Neutrophil (primary cell): ENCODE data around the gene NOX5.

ENCODE experiments used
- H3K27ac ChIP-seq: fragments of 200-600 bp; sonication (generic); 2 replicates; pipeline ENCODE4 v1.5.1; 2016; ENCODE audit warnings: mild to moderate bottlenecking, moderate library complexity
- H3K27me3 ChIP-seq: fragments of 200-600 bp; sonication (generic); 2 replicates; pipeline ENCODE4 v1.6.0; 2016; ENCODE audit warnings: mild to moderate bottlenecking
- H3K36me3 ChIP-seq: fragments of 200-600 bp; sonication (generic); 2 replicates; pipeline ENCODE4 v1.5.1; 2017
- H3K4me1 ChIP-seq, 2 experiments: fragments of 200-600 bp in 1 of 2; sonication (generic) in 1 of 2; 1 replicate in 1 of 2; 2 replicates in 1 of 2; pipeline versions ENCODE4 v1.5.1 to v1.6.1; 2013 to 2016; ENCODE audit warnings: low read depth in 1 of 2, low read length in 1 of 2, mild to moderate bottlenecking in 1 of 2, moderate library complexity in 1 of 2; ENCODE audit not compliant: control insufficient read depth in 1 of 2, insufficient read depth in 1 of 2
- H3K4me3 ChIP-seq, 2 experiments: fragments of 200-600 bp in 1 of 2; sonication (generic) in 1 of 2; 1 replicate in 1 of 2; 2 replicates in 1 of 2; pipeline ENCODE4 v1.5.1; 2013 to 2016; ENCODE audit warnings: low read depth in 1 of 2, low read length in 1 of 2, mild to moderate bottlenecking in 1 of 2, moderate library complexity in 1 of 2
- H3K9me3 ChIP-seq: fragments of 200-600 bp; sonication (generic); 2 replicates; pipeline ENCODE4 v1.5.1; 2016
- CTCF ChIP-seq: fragments of 200-600 bp; sonication (generic); IDR thresholded peaks from 2 replicates; pipeline ENCODE4 v1.5.1; 2016; ENCODE audit warnings: antibody characterized with exemption

The NOX5 gene

GRCh38 chr15:69096626-69097025 is 82.1 kb downstream of the NOX5 start:
- Histone ChIP-seq H3K9me3 (no peaks in the 10 kb centered on the region), H3K4me3 (no peak overlapping the region), H3K27me3 (peaks cover 9% of the 10 kb centered on the region)

GRCh38 chr15:69098771-69099170 is 84.3 kb downstream of the NOX5 start:
- TF ChIP-seq CTCF, result no peak
- Histone ChIP-seq H3K4me1 (no peaks in the 10 kb centered on the region), H3K36me3 (no peaks in the 10 kb centered on the region), H3K9me3 (no peaks in the 10 kb centered on the region), H3K27me3 (no peaks in the 10 kb centered on the region), H3K4me3 (no peak overlapping the region), H3K27ac (no peak overlapping the region)

More at GRCh38 chr15:69096626-69097025, 82.1 kb downstream of the NOX5 start:
- H3K4me1 ChIP-seq, result peaks cover 0 to 3% of the 10 kb centered on the region in 2 experiments
- no peak for TF ChIP-seq CTCF
- no peaks in the 10 kb centered on the region for H3K36me3 ChIP-seq
- no peak overlapping the region for H3K27ac ChIP-seq

- Histone ChIP-seq H3K4me3 (no peak overlapping the region), H3K27me3 (no peaks in the 10 kb centered on the region), H3K36me3 (no peaks in the 10 kb centered on the region), H3K27ac (no peak overlapping the region), H3K4me1 (no peaks in the 10 kb centered on the region), H3K9me3 (no peaks in the 10 kb centered on the region)
- TF ChIP-seq CTCF, result no peak
Measured at GRCh38 chr15:69099941-69100340, 85.4 kb downstream of the NOX5 start.

- H3K4me1 ChIP-seq, result no peaks in the 10 kb centered on the region
- no peaks in the 10 kb centered on the region for H3K36me3 ChIP-seq
- no peaks in the 10 kb centered on the region for H3K9me3 ChIP-seq
- no peaks in the 10 kb centered on the region for H3K27me3 ChIP-seq
- H3K4me3 ChIP-seq, result no peak overlapping the region
- H3K27ac ChIP-seq, result no peak overlapping the region
- TF ChIP-seq CTCF, result no peak
Measured at GRCh38 chr15:69100821-69101220, 86.3 kb downstream of the NOX5 start.

GRCh38 chr15:69104050-69104750 is 89.7 kb downstream of the NOX5 start:
- Histone ChIP-seq H3K27ac (no peak overlapping the region), H3K9me3 (no peaks in the 10 kb centered on the region), H3K36me3 (no peaks in the 10 kb centered on the region), H3K4me1 (no peaks in the 10 kb centered on the region), H3K27me3 (peaks cover 7% of the 10 kb centered on the region), H3K4me3 (no peak overlapping the region)
- no peak for TF ChIP-seq CTCF
